Endothelial cell of umbilical vein (primary cell): ENCODE results near the gene SEMA3A.

Source experiments
- EZH2 ChIP-seq: IDR thresholded peaks from 2 replicates; pipeline ENCODE4 v1.6.1; 2012; ENCODE audit warnings: borderline replicate concordance, low read depth, mild to moderate bottlenecking, moderate library complexity, low read length, inconsistent platforms; ENCODE audit not compliant: severe bottlenecking
- FOS ChIP-seq: IDR thresholded peaks from 2 replicates; pipeline ENCODE4 v1.6.1; 2011; ENCODE audit warnings: mild to moderate bottlenecking, low read length, moderate library complexity, borderline replicate concordance; ENCODE audit not compliant: insufficient read depth
- GATA2 ChIP-seq: IDR thresholded peaks from 2 replicates; pipeline ENCODE4 v1.7.0; 2011; ENCODE audit warnings: low read depth, mild to moderate bottlenecking, moderate library complexity, mixed read lengths, low read length; ENCODE audit not compliant: insufficient read length, insufficient read depth
- JUN ChIP-seq: IDR thresholded peaks from 2 replicates; pipeline ENCODE4 v1.6.1; 2011; ENCODE audit warnings: borderline replicate concordance, low read depth; ENCODE audit not compliant: insufficient read length, insufficient read depth
- MYC ChIP-seq: IDR thresholded peaks from one replicate; pipeline ENCODE4 v1.6.1; 2011; ENCODE audit warnings: mild to moderate bottlenecking, low read depth, low read length
- POLR2A ChIP-seq: IDR thresholded peaks from 2 replicates; pipeline ENCODE4 v1.6.1; 2012; ENCODE audit warnings: low read depth, mild to moderate bottlenecking, control low read depth, low read length
- POLR2AphosphoS5 ChIP-seq: IDR thresholded peaks from 2 replicates; pipeline ENCODE4 v1.6.1; 2012; ENCODE audit warnings: low read depth, mild to moderate bottlenecking, control low read depth, low read length, moderate library complexity; ENCODE audit not compliant: insufficient read depth
- TF ChIP-seq, protein P1 (sequence below), 2 donors: IDR thresholded peaks; 1 replicate in 1 of 2; 2 replicates in 1 of 2; pipeline ENCODE4 v1.5.1; 2011; ENCODE audit warnings: low read length in 2 of 2, mild to moderate bottlenecking in 2 of 2, moderate library complexity in 2 of 2, control low read depth in 1 of 2, inconsistent platforms in 1 of 2, low read depth in 1 of 2; ENCODE audit not compliant: insufficient read depth in 1 of 2; ENCODE audit errors: extremely low read depth in 1 of 2
- TF ChIP-seq, protein P2 (sequence below): IDR thresholded peaks from 2 replicates; pipeline ENCODE4 v1.6.1; 2011; ENCODE audit not compliant: insufficient read depth, insufficient read length

DNA sequence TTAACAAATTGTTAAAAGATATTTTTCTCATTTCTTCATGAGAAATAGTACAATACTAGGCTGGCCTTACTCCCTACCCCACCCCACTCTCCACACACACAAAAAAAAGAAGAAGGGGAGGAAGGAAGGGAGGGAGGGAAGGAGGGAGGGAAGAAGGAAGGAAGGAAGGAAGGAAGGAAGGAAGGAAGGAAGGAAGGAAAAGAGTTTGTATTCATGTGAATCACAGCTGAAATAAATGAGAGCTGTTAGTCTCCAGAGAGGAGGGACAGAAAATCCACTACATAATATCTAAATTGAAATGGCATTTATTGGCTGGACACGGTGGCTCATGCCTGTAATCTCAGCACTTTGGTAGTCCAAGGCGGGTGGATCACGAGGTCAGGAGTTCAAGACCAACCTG, 57.8 kb downstream of the SEMA3A start:
- TF ChIP-seq, protein P1, sequence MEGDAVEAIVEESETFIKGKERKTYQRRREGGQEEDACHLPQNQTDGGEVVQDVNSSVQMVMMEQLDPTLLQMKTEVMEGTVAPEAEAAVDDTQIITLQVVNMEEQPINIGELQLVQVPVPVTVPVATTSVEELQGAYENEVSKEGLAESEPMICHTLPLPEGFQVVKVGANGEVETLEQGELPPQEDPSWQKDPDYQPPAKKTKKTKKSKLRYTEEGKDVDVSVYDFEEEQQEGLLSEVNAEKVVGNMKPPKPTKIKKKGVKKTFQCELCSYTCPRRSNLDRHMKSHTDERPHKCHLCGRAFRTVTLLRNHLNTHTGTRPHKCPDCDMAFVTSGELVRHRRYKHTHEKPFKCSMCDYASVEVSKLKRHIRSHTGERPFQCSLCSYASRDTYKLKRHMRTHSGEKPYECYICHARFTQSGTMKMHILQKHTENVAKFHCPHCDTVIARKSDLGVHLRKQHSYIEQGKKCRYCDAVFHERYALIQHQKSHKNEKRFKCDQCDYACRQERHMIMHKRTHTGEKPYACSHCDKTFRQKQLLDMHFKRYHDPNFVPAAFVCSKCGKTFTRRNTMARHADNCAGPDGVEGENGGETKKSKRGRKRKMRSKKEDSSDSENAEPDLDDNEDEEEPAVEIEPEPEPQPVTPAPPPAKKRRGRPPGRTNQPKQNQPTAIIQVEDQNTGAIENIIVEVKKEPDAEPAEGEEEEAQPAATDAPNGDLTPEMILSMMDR (IDR thresholded peaks at IDR 0.05; ENCODE audit: extremely low read depth in 1 of 2, insufficient read depth in 1 of 2, low read depth in 1 of 2, low read length in 2 of 2) = no peak
- TF ChIP-seq POLR2A = no peak
- no peak for TF ChIP-seq POLR2AphosphoS5
- no peak for TF ChIP-seq EZH2
- TF ChIP-seq, protein P2, sequence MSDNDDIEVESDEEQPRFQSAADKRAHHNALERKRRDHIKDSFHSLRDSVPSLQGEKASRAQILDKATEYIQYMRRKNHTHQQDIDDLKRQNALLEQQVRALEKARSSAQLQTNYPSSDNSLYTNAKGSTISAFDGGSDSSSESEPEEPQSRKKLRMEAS = no peak
- TF ChIP-seq MYC = no peak
- TF ChIP-seq JUN = no peak
- no peak for TF ChIP-seq FOS
- no peak for TF ChIP-seq GATA2
